ENCODE data around the gene AP2A1.

The AP2A1 gene

DNA sequence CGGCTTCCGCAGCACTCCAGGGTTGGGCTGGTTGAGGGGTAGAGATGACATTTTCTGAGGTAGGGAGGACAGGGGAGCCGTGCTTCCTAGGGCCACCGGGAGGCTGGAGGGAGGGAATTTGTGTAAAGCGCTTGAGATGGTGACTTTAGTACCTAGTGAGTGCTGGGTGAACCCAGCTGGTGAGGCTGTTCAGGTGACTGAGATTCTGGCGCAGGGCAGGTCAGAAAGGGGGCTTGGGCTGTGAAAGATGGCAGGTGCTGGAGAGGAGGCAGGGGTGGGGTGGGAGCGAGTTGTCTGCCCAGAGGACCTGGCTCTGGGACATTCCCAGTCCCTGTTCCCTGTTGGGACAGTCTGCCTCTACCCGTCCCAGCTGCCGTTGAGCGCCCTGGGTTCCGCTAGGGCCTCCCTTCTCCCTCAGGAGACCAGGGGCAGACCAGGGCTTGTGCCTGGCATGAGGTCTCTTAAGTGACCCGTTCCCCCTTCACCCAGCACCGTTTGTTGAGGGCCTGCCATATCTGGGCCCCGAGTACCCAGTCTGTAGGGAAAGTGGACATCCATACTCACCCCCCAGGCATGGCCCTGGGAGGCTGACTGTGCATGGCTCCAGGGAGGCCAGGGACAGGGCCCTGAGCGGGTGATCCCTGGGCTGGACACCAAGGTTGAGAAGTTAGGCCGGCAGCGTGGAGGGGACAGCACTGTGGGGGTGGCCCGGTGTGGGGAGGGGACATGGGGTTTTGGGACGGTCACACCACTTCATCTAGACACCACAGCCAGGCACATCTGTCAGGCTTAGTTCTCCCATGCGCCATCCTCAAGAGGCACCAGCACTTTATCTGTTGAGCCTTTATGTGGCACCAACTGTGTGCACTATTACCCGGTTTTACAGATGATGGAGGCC, 89.1 kb downstream of the AP2A1 start:
- no peak for DNase-seq (ENCODE audit: low read depth)
- TF ChIP-seq, protein P1, sequence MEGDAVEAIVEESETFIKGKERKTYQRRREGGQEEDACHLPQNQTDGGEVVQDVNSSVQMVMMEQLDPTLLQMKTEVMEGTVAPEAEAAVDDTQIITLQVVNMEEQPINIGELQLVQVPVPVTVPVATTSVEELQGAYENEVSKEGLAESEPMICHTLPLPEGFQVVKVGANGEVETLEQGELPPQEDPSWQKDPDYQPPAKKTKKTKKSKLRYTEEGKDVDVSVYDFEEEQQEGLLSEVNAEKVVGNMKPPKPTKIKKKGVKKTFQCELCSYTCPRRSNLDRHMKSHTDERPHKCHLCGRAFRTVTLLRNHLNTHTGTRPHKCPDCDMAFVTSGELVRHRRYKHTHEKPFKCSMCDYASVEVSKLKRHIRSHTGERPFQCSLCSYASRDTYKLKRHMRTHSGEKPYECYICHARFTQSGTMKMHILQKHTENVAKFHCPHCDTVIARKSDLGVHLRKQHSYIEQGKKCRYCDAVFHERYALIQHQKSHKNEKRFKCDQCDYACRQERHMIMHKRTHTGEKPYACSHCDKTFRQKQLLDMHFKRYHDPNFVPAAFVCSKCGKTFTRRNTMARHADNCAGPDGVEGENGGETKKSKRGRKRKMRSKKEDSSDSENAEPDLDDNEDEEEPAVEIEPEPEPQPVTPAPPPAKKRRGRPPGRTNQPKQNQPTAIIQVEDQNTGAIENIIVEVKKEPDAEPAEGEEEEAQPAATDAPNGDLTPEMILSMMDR (IDR thresholded peaks at IDR 0.05; ENCODE audit: control insufficient read depth, insufficient read depth, low read depth, low read length, missing control alignments): no peak
- H3K4me3 ChIP-seq (ENCODE audit: control insufficient read depth, low read depth, low read length): no peak overlapping the region

DNA sequence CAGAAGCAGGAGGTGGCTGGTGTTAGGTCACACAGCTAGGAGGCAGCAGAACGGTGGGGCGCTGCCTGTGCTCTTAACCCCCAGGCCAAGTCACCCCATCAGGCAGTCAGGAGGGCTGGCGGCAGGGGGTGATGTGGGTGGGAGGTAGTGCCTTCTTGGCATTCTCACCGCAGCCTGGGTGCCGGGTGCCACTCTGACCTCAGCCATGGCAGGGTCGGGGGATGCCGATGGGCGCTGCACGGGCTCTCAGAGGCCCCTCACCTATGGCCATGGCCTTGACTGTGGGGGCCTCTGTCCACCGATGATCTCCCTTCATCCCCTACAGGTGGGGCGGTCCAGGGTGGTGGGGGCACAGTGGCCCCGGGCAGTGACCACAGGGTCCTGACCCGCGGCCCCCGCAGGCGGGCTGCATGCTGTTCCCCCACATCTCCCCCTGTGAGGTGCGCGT, 89.8 kb downstream of the AP2A1 start:
- H3K4me3 ChIP-seq (ENCODE audit: control insufficient read depth, low read depth, low read length): no peak overlapping the region
- DNase-seq (ENCODE audit: low read depth): no peak
- TF ChIP-seq, protein P1 (IDR thresholded peaks at IDR 0.05; ENCODE audit: control insufficient read depth, insufficient read depth, low read depth, low read length, missing control alignments): no peak
